SIG-M5 treated with dmso at 0.1 percent for 504 hours (cell line): Measurements from ENCODE around the gene AP2A2.

Experiments
- DNase-seq: peaks from one replicate; lab custom pipeline; 2025; ENCODE audit not compliant: unreplicated experiment; lab: John Stamatoyannopoulos, UW

AP2A2 gene

DNA sequence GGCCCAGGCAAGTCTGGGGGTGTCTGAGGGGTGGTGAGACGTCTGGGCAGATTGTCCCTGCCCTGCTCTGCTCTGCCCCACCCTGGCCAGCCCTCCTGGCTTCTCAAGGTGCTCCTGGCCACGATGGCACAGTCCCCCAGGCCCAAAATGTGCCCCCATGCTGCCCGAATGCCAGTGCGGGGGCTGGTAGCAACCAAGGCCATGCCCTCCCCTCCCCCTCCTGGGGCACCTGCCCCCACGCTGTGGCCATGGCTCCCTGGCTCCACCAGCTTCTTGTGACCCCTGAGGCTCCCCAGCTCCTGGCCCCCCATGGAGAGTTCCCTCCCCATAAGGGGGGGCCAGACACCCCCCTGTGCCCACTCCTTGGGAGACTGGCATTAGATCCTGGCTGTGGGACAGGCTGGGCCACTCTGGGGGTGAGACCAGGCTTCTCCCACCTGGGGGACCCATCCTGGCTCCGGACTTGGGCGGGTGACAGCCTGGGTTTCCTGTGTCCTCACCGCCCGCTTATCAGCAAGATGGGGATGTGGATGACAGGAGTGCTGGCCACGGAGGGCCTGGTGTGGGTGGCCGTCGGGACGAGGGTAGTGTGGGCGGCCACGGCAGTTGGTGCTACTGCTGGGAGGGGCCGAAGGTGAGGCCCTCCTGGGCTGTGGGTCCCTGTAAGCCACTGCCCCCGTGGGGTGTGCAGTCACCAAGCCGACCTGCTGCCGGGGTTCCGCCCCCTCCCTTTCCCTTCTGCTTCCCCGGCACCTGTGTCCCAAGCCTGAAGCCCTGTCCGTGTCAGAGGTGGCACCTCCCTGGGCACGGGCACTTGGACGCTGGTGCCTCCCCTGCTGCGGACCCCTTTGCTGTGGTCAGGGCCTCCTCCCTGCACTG, 126.7 kb downstream of the AP2A2 start:
- DNase-seq, result no peak

DNA sequence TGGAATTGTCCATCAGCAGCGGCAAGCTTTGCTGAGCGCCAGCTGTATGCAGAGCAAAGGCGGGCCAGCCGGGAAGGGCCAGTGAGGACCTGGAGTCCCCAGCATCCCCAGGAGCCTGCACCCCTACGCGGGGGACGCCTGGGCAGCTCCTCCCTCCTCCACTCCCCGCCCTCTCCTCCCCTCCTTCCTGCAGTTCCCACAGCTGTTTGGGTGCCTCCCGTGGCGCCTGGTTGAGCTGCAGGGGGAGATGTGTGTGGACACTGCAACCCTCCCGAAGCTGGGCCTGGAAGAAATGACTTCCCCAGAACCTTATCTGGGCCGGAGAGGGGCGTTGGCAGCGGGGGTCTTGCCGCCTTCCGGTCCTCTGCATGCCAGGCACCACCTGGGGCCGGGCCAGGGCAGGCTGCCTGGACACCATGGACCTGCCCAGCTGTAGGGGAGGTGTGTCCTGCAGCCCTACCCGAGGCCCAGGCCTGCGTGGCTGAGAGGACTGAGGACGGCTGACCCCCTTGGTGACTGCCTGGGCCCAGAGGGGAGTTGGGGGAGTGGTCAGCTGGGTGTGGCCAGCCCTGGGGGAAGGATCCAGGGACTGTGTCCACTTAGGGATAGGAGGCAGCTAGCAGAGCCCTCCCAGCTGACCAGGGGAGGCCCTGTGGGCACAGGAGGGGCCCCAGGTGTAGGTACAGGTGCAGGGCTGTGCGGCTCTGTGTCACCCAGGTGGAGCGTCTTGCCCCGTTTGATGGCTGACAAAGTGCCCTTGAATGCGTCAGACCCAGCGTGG, 127.6 kb downstream of the AP2A2 start:
- DNase-seq, result no peak

DNA sequence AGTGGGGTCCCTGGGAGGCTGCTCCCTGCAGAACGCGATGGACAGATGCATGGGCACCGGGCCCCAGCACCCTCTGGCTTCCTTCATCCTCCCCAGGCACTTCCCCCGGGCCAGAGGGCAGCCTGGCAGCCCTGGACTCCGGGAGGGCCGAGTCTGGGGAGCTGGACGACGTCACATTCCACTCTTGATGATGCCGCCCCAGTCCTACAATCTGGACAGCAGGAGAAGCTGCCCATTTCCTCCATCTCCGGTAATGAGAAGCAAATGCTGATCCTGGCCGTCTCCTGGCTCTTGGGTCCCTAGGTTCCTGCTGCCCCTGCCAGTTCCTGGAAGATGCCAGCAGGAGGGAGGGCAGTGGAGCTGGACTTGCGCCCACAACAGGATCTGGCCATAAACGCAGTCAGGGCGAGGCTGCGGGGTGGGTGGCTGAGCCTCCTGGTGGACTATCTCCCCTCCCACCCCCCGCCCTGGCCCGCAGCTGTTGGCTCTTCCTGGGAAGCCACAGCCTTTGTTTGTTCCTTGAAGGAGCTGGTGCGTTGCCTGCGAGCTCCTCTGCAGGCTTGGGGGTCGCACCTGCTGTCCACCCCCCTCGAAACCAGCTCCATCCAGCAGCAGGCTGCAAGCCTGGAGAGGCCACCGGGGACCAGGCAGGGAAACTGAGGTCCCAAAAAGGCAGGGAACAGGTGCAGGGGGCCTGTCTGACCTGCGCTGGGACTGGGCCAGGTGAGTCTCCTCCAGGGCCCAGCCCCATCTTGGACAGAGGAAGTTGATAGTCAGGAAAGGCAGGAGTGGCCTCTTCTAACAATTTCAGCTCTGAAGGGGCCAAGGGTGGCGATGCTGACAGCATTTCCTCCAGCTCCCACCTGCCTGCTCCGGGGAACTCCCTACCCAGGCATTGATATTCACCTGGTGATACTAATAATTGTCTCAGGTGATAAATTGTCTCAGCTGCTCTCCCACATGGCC, 128.8 kb downstream of the AP2A2 start:
- DNase-seq, result no peak

DNA sequence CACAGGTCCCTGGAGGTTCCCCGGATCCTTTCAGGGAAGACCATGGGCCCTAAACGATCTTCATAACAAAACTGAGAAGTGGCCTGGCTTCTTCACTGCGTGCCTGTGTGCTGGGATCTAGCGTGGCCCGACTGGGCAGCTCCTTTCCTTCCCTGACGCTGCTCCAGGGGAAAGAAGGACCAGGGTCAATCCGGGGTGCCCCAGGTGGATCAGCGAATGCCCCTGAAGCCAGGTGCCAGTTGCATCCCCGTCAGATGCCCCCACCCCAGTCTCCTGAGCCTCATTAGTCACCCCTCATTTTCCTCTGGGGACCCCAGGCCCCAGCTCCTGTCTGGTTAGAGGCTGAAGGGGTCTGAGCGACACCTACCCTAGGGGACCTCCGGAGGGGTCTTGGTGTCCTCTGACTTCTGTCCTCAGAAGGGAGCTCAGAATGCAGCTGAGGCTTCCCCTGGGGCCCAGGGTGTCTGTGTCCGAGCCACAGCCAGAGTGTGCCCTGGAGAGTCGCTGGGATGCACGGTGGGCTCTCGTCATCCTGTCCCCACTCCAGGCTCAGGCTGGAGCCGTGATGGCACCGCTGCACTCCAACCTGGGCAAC, 129.5 kb downstream of the AP2A2 start:
- no peak for DNase-seq

DNA sequence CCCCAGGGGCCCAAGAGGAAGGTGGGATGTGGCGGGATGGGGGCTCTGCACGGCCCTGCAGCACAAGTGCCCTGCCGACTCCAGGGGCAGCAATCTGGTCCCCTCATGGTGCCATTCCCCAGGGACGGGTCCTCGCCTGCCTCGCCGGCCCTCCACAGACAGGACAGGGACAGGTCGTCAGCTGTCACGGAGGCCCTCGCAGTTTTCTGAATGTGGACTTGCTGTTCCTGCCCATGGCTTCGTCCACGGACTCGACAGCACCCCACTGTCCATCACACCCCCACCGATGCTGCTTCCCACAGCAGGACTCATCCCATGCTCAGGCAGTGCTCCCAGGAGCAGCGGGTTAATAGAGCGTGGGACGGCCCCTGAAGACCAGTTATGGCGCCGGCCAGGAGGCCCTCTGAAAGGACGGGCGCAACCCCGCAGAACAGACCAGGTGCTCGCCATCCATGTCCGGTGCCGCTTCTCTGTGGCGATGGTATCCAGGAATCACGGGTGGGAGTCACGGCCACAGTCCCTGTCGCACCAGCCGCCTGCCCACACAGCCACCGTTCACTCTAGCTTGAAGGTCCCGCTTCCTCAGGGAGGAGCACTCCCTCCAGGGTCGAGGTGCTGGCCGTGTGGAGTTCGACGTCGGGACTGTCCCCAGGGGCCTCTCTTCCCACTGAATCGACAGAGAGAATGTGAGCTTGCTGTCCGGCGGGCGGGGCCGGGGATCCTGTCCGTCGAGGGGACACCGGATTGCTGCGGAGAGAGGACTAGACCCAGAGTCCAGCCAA, 130.5 kb downstream of the AP2A2 start:
- DNase-seq, result no peak

DNA sequence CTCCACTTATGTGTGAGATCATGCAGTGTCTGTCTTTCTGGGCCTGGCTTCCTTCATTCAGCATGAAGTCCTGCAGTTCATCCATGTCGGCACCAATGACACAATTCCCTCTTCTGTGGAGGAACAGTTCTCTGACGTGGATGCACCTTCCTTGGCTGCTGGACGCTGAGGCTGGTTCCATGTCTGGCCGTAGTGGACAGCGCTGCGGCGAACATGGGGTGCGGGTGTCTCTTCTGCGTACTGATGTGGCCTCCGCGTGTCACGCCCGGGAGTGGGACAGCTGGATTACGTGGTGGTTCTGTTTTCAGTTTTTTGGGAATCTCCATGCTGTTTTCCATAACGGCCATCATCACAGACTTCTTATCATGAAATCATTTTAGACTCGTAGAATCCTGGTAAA, 132.1 kb downstream of the AP2A2 start:
- DNase-seq, result no peak

DNA sequence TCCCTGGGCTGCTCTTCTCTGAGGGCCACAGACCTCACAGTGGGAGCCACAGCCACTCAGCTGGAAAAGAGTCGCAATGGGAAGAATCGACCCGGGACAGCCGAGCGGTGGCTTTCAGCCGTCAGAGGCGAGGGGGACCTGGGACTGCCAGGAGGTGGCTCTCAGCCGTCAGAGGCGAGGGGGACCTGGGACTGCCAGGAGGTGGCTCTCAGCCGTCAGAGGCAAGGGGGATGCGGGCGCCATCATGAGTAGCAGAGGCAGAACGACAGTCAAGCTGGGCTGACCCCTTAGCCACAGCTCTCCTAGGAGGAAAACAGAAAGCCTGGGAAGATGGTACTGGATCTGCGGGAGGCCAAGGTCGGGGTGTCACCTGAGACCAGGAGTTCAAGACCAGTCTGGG, 134.1 kb downstream of the AP2A2 start:
- no peak for DNase-seq

DNA sequence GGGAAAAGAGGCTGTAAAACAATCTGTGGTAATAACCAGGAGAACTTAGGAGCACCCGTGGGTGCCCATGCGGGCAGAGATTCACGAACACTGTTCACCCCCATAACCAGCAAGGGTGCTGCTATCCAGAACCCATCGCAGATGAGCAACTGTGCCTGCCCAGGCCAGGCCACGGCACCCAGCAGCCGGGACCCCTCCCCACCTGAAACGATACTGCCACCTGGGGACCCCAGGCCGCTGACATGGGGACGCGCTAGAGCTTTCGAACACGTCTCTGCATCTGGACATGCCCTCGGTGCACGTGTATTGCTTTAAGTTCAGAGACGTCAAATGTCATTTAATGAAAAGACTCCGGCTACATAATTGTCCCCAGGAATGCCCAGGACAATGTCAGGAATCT, 134.7 kb downstream of the AP2A2 start:
- DNase-seq, result no peak

DNA sequence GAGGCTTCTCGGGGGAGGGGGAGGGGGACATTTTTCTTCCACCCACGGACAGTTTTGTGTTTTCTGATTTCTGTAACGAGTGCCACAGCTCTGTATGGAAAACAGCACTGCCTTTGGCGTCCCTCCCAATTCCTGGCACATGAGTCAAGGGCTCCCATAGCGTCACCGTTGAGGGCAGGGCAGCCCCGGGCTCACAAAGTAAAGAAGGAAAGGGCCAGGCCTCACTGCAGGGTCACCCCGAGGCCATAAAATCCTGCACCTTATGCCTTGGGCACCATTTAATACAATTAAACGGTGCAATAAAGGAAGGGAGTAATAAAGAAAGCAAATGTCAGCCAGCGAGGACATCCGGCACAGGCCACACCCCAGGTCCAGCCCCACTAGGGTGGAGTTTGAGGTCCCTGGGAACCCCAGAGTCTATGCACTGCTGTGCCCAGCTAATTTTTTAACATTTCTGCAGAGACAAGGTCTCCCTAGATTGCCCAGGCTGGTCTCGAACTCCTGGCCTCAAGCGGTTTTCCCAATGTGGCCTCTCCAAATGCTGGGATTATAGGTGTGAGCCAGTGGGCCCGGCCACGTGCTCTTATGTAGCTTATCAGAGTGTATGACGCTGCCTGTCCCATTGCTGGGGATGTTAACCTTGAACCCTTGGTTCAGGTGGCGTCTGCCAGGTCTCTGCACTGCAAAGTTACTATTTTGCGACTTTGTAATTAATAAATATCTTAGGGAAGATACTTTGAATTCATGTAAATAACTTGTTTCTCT, 135.4 kb downstream of the AP2A2 start:
- peak; percentile 26 for DNase-seq
